Activated CD4-positive, alpha-beta T cell treated with anti-CD3 and anti-CD28 coated beads, Interleukin-2, Interleukin-4, amounts not matched to agents 100 ng/mL and 50 ng/mL, durations not matched to agents 16 hours and 8 hours (primary cell): ENCODE results near the gene WNT1.

Source experiments
- DNase-seq: peaks from one replicate; pipeline ENCODE4 v3.0.0-alpha.2; 2020; ENCODE audit warnings: low spot score

The WNT1 gene

GRCh38 chr12:48961331-48961730, 16.8 kb upstream of the WNT1 start:
- no peak for DNase-seq

- DNase-seq = no peak
Observed at GRCh38 chr12:48961801-48962200, 16.3 kb upstream of the WNT1 start.

GRCh38 chr12:48965298-48965838, 12.8 kb upstream of the WNT1 start:
- DNase-seq = no peak

GRCh38 chr12:48966177-48966895, 11.8 kb upstream of the WNT1 start:
- DNase-seq = no peak

GRCh38 chr12:48967991-48968390, 10.1 kb upstream of the WNT1 start:
- DNase-seq = no peak

- DNase-seq = no peak
Observed at GRCh38 chr12:48968467-48968866, 9.7 kb upstream of the WNT1 start.

- no peak for DNase-seq
Observed at GRCh38 chr12:48969160-48969771, 8.9 kb upstream of the WNT1 start.

- DNase-seq = no peak
Observed at GRCh38 chr12:48969833-48970701, 8.1 kb upstream of the WNT1 start.

GRCh38 chr12:48970702-48971334, 7.3 kb upstream of the WNT1 start:
- no peak for DNase-seq

GRCh38 chr12:48972213-48972951, 5.7 kb upstream of the WNT1 start:
- peak; percentile 25 for DNase-seq

GRCh38 chr12:48972952-48973483, 5.1 kb upstream of the WNT1 start:
- DNase-seq = no peak

GRCh38 chr12:48973531-48973930, 4.6 kb upstream of the WNT1 start:
- no peak for DNase-seq

- no peak for DNase-seq
Observed at GRCh38 chr12:48973941-48974673, 4.0 kb upstream of the WNT1 start.

- peak; percentile 75 for DNase-seq
Observed at GRCh38 chr12:48977290-48978281, 536 bp upstream of the WNT1 start.

GRCh38 chr12:48978741-48979601, 849 bp downstream of the WNT1 start:
- DNase-seq = no peak

- DNase-seq = no peak
Observed at GRCh38 chr12:48979602-48980388, 1.7 kb downstream of the WNT1 start.

- no peak for DNase-seq
Observed at GRCh38 chr12:48980389-48980952, 2.3 kb downstream of the WNT1 start.
